ENCODE measurements around the gene USP50. TPM values are rescaled to one million over a fixed set of nuclear protein-coding genes. Genes with fewer than 3 reads are reported as not detected.

USP50 gene
- total RNA-seq, 1 donor from 2014 or later: not detected

DNA sequence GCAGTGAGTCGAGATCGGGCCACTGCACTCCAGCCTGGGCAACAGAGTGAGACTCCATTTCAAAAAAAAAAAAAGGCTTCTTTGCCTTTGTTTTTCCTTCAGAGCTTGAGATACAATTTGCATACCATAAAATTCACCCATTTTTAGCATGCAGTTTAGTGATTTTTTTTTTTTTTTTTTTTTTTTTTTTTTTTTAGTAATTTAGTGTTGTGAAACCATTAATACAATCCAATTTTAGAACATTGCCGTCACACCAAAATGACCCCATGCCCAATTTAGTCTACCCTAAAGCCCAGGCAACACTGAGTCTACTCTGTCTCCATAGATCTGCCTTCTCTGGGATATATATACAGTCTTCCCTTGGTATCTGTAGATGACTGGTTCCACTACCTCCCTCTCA lies 61.1 kb downstream of the USP50 start:
- TF ChIP-seq, protein P1, sequence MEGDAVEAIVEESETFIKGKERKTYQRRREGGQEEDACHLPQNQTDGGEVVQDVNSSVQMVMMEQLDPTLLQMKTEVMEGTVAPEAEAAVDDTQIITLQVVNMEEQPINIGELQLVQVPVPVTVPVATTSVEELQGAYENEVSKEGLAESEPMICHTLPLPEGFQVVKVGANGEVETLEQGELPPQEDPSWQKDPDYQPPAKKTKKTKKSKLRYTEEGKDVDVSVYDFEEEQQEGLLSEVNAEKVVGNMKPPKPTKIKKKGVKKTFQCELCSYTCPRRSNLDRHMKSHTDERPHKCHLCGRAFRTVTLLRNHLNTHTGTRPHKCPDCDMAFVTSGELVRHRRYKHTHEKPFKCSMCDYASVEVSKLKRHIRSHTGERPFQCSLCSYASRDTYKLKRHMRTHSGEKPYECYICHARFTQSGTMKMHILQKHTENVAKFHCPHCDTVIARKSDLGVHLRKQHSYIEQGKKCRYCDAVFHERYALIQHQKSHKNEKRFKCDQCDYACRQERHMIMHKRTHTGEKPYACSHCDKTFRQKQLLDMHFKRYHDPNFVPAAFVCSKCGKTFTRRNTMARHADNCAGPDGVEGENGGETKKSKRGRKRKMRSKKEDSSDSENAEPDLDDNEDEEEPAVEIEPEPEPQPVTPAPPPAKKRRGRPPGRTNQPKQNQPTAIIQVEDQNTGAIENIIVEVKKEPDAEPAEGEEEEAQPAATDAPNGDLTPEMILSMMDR (IDR thresholded peaks at IDR 0.05; ENCODE audit: insufficient read depth, low read length, severe bottlenecking): no peak
- Histone ChIP-seq H3K36me3 (ENCODE audit: control insufficient read depth, insufficient read depth, low read length) (peaks cover 7% of the 10 kb centered on the region), H3K4me3 (ENCODE audit: low read depth, low read length) (no peak overlapping the region), H3K27me3 (ENCODE audit: control insufficient read depth, insufficient read depth, low read length) (no peaks in the 10 kb centered on the region)
- FAIRE-seq (no peak), DNase-seq (ENCODE audit: low read depth) (no peak)

DNA sequence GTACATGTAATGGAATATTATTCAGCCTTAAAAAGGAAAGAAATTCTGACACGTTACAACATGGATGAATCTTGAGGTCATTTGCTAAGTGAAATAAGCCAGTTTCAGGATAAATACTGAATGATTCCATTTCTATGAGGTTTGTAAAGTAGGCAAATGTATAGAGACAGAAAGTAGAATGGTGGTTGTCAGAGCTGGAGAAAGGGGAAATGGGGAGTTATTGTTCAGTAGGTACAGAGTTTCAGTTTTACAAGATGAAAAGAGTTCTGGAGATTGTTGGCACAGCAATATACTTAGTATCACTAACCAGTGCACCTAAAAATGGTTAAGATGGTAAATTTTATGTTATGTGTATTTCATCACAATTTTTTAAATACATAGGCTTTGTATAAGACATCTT lies 61.7 kb downstream of the USP50 start:
- no peak for FAIRE-seq
- Histone ChIP-seq H3K4me3 (ENCODE audit: low read depth, low read length) (no peak overlapping the region), H3K36me3 (ENCODE audit: control insufficient read depth, insufficient read depth, low read length) (peaks cover 5% of the 10 kb centered on the region), H3K27me3 (ENCODE audit: control insufficient read depth, insufficient read depth, low read length) (no peaks in the 10 kb centered on the region)
- TF ChIP-seq, protein P1 (IDR thresholded peaks at IDR 0.05; ENCODE audit: insufficient read depth, low read length, severe bottlenecking): no peak
- no peak for DNase-seq (ENCODE audit: low read depth)

DNA sequence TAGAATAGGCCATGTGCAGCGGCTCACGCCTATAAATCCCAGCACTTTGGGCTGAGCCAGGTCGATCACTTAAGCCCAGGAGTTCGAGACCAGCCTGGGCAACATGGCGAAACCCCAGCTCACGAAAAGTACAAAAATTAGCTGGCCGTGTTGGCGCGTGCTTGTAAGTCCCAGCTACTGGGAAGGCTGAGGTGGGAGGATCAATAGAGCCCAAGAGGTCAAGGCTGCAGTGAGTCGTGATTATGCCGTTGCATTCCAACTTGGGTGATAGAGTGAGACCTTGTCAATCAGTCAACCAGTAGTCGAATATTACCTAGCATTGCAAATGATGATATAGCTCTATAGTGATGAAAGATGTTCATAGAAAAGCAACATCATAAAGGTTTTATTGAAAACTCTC lies 70.3 kb downstream of the USP50 start:
- no peak for FAIRE-seq

DNA sequence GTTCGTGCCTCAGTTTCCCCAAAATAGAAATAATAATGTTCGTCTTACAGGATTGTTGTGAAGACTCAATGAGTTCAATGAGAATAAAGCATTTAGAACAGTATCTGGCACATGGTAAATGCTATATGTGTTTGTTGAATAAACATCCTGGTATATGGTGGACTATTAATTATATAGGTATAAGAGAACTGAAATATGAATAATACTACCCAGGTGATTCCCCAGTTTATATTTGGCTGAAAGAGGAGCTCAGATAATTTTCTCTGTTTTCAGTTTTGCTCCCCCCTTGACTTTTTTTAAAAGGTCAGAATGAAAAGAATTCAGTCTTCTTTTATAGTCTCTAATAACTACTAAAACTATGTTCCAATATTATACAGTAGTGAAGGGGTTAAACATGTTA lies 75.4 kb downstream of the USP50 start:
- peaks cover 2% of the 10 kb centered on the region for H3K36me3 ChIP-seq (ENCODE audit: control insufficient read depth, insufficient read depth, low read length)
- no peak for FAIRE-seq

More for the DNA sequence above, 70.3 kb downstream of the USP50 start:
- DNase-seq (ENCODE audit: low read depth): no peak
- Histone ChIP-seq H3K4me3 (ENCODE audit: low read depth, low read length) (no peak overlapping the region), H3K36me3 (ENCODE audit: control insufficient read depth, insufficient read depth, low read length) (no peaks in the 10 kb centered on the region), H3K27me3 (ENCODE audit: control insufficient read depth, insufficient read depth, low read length) (no peaks in the 10 kb centered on the region)
- TF ChIP-seq, protein P1 (IDR thresholded peaks at IDR 0.05; ENCODE audit: insufficient read depth, low read length, severe bottlenecking): no peak

DNA sequence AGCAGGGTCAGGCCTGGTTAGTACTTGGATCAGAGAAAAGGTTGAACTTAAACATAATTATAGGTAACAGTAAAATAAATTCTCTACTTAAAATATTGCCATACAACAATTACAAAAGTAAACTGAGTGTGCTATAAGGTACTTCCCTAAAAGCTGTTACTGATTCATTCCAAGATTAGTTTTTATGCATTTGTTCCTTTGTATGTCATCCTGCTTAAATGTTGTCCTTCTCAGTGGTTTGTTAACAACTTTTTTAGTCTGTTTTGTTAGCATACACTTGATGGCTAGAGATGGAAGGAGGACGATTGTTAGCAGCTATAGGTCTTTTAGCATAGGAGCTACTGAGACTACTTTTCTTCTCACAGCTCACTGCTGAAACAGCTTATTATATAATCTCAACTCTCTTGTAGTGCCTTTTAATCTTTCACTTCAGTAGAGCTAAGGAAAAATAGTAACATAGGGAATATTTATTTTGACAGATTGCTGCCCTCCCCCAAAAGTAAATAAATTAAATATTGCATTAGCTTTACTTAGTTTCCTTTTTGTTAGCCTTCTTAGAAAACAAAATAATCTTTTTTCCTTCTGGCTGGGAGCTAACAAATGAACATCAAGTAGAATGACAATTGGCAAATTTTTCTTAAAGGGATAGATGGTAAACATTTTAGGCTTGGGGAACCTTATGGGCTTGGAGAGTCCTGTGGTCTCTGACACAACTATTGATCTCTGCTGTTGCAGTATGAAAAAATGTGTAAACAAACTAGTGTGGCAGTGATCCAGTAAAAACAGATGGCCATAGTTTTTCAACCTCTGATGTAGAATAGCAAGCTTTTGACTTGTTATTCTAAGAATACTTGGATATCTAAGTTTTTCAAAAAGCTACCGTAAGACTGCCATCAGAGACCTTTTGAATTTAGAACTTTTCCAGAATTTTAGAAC lies 82.8 kb downstream of the USP50 start:
- FAIRE-seq (no peak), DNase-seq (ENCODE audit: low read depth) (no peak)
- Histone ChIP-seq H3K36me3 (ENCODE audit: control insufficient read depth, insufficient read depth, low read length) (peaks cover 4% of the 10 kb centered on the region), H3K4me3 (ENCODE audit: low read depth, low read length) (no peak overlapping the region), H3K27me3 (ENCODE audit: control insufficient read depth, insufficient read depth, low read length) (no peaks in the 10 kb centered on the region)
- TF ChIP-seq, protein P1 (IDR thresholded peaks at IDR 0.05; ENCODE audit: insufficient read depth, low read length, severe bottlenecking): no peak

More for the DNA sequence above, 75.4 kb downstream of the USP50 start:
- no peak for DNase-seq (ENCODE audit: low read depth)
- Histone ChIP-seq H3K4me3 (ENCODE audit: low read depth, low read length) (no peak overlapping the region), H3K27me3 (ENCODE audit: control insufficient read depth, insufficient read depth, low read length) (no peaks in the 10 kb centered on the region)
- TF ChIP-seq, protein P1 (IDR thresholded peaks at IDR 0.05; ENCODE audit: insufficient read depth, low read length, severe bottlenecking): no peak
